Right ventricle myocardium superior (tissue), 1 donor: ENCODE data around the gene TBC1D5. TPM values are rescaled to one million over a fixed set of nuclear protein-coding genes. Genes with fewer than 3 reads are reported as not detected.

Experiments
- ATAC-seq: fragments of 200-7000 bp; cut with Tn5 transposase; one replicate; pipeline ENCODE4 v1.9.1; 2020; ENCODE audit warnings: mild to moderate bottlenecking; ENCODE audit not compliant: poor library complexity
- DNase-seq: peaks from one replicate; pipeline ENCODE4 v3.0.0-alpha.2; 2020
- intact Hi-C: fragments of 100-400 bp; cut with DNase I; formaldehyde crosslinking; loops from one replicate; pipeline ENCODE4 v1.11.2; 2022
- total RNA-seq: library from RNA; stranded (reverse); fragmentation: NEBNext Ultra II Directional; extraction: Animal tissue kit (Norgen Biotek cat#: 25700); gene quantifications from one replicate; pipeline ENCODE4 v1.2.1, GENCODE V29; 2021
- donor health status: DM: no; HTN: yes; CAD: no; lungs with severe emphysema.

The TBC1D5 gene
- total RNA-seq, 1 donor from 2014 or later: 28.2 TPM

DNA sequence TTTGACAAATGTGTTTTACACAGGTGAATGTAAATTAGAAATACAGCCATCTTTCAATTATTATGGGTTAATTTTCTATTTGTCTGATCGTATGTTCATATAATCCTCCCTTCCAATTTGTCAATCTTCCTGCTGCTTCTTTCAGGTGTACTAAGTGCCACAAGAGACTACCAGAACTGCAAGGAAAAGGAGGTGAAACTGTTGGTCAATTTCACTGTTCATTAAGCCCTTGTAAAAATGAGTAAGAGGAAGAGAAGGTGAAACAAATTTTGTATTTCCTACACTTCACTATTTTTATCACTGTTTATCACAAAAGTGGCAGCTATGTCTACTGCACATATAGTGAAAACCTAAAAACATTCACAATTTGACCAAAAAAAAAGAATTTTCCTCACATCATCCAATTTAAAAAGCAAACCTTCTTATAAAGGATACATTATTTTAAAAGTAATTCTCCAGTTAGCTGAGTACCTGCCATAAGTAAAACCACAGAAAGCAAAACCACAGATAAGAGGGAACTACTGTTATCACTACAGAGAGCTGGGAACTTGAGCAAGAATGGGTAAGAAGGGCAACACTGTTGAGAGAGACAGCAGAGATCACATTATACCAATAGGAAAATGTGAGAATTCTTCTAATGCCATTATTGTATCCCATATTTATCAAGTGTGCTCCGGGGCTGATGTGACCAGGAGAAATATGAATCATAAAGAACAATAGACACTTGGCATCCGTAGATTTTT lies 163.0 kb downstream of the TBC1D5 start:
- ATAC-seq (no peak), DNase-seq (no peak)
- intact Hi-C loops: no loop called here

DNA sequence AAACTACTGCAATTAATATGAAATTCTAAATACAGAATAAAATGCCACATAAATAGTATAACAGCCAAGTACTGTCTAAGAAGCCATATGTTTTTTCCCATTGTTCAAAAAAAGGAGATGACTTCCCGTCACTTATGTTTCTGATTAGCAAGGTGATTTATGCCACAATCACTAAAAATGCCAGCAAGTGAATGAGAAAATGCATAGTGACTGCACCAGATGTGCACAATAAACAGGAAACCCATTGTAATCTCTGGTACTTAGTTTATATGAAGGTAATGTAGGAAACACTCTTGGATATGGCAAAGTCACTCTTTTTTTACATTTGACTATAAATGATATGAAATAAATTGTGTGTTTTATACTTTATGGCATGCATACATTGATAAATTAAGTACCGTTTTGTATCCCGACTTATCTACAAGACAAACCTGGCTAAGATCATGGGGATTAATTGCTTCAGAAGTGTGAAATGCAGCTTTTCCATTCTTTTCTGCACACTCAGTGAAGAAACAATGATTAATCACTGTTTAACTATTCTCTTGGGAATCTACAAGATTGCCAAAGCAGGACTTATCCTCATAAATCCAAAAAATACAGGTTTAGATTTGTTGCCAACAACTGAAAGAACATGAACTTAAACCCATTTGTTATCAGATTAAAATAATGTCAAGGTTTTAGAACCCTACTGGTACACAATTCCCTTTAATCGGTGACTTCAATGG lies 164.5 kb downstream of the TBC1D5 start:
- ATAC-seq: no peak
- DNase-seq: no peak
- intact Hi-C loops: no loop called here

DNA sequence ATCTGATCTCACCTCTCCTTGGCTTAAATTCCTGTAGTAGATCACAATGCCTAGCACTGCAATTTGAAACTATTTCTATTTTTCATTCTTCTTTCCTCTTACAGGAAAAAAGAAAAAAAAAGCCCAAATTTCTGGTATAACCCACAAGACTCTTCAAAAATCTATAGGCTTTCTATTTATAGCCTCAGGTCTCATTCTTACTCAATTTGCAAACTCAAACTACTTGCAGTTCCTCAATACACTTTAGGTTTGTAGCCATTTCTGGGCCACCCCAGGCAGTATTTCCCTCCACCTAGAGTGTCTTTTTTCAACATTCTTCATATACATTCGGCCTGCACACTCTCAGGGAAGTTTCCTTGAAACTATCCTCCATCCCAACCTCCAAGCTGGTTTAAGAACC lies 169.0 kb downstream of the TBC1D5 start:
- DNase-seq (no peak), ATAC-seq (no peak)
- intact Hi-C loops: no loop called here

DNA sequence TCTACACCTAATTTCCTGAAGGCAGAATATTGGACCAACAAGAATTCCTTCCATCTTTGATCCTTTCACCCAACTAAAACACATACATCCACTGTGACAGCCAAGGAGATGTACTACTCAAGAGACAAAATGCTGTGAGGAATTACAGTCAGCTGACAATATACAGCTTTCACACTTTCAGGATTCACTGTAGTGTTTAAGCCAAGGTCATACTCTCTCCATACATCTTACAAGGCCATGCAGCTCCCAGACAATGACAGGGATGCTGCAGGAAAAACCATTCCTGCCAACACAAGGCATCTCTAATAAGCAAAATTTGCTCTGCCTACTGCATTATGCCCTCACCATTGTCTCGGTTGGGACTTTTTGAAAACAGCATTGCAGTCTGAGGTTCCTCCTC lies 170.7 kb downstream of the TBC1D5 start:
- ATAC-seq (no peak), DNase-seq (no peak)
- intact Hi-C loops: no loop called here

DNA sequence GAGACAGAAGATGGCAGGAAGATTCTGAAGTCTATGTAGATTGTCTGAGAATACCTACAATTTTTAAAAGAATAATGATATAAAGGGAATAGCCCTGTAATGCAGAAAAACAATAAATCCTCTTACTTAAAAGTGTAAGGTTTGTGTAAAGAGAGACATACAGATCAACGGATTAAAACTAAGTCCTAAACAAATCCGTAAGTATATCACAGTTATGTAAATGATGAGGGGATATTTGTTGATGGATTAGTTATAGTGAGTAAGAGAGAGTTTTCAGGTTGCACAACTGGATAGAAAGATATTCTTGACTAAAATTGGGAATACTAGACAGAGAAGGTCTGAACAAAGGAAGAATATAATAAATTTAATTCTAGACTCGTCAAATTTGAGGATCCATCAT lies 179.6 kb downstream of the TBC1D5 start:
- intact Hi-C loops: no loop called here

DNA sequence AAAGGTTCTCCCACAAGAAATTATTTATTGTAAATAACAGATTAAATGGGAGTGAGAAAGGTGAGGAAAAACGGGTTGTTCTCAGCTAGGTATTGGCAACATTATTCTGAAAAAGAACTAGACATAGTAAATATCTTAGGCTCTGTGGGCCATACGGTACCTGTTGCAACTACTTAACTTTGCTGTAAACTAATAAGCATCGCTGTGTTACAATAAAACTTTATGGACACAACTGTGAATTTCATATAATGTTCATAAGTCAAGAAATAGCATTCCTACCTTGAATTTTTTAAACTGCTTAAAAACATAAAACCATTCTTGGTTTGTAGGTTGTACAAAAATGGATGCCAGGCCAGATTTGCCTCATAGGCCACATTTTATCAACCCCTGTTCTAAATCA lies 183.9 kb downstream of the TBC1D5 start:
- intact Hi-C loops: no loop called here
- DNase-seq: no peak
- no peak for ATAC-seq

More for the DNA sequence above, 179.6 kb downstream of the TBC1D5 start:
- DNase-seq (no peak), ATAC-seq (no peak)

DNA sequence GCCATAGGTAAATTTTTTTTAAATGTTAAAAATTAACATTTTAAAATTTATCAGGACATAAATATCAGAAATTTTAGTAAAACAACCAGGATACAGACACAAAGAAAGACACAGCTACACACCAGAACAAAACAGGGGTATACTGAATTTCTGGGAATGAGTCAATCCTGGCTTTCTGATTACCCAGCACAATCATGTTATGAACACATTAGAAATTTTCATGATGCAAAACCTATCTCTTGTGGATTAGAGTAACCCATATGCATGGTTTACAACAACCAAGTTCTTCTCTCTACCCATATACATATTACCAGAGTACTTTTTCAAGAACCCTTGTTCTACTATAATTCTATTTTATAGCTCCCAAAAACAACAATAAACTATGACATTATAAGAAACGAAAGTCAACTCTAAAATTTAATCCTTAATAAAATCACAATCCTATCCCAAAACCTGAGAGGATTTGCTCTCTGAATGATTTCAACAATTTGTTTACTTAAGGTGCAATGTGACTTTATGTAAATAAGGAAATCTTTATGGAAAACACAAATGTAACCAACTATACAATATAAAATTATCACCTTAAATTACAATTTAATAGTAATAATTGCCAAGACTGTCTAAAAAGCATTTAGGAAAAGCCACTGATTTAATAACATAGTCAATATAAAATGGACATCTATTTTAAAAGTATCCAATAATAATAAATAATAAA lies 184.5 kb downstream of the TBC1D5 start:
- intact Hi-C loops: no loop called here
- DNase-seq (no peak), ATAC-seq (no peak)

DNA sequence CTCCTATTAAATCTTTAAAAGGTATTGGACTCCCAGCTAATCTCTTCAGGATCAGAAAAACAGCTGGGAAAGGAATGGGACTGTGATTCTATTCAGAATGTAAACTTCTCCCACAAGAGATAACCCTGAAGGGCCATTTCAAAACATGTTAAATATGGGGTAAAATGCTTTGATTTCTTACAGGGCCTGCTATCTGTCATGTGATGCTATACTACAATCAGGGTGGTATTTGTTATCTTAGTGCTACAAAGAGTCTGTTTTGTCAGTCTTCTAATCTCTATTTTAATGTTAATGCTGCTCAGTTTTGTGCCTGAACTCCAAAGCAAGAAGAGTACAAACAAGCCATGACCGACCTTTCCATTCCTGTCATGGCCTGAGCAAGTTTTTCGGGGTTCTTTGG lies 186.9 kb downstream of the TBC1D5 start:
- intact Hi-C loops: no loop called here
- ATAC-seq: no peak
- DNase-seq: no peak

DNA sequence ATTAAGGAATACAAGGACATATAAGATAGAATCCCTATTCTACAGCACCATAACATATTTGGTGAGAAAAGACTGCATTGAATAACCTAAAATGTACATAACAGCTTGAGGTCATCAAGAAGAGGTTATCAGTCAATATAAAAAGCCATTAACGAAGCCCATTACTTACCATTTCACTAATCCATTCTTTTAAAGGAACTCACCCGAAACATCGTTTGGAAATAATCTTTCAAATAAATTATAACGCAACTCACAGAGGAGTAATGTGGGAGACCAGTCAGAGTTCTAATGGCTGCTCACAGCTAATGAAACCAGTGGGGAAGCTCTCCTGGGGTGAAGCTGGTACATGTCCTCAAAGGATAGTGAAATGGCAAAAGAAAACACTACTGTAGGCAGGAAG lies 188.4 kb downstream of the TBC1D5 start:
- intact Hi-C loops: no loop called here
- ATAC-seq (no peak), DNase-seq (no peak)

DNA sequence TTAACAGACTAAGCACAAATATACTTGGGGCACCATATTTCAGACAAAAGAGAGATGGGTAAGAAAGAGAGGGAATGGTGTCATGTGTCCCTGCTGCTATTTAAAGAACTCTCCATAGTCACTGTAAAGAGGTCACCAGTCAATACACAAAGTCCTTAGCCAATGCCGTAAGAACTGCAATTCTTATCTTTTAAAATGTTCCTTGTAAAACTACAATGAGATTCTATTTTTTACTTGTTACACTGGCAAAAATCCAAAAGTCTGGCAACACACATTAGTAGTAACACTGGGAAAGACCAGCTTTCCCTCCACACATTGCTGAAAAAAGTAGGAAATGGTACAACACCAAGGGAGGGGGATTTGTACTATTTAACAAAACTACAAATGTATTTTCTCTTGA lies 189.4 kb downstream of the TBC1D5 start:
- no peak for DNase-seq
- intact Hi-C loops: no loop called here
- peak; percentile 92 for ATAC-seq

DNA sequence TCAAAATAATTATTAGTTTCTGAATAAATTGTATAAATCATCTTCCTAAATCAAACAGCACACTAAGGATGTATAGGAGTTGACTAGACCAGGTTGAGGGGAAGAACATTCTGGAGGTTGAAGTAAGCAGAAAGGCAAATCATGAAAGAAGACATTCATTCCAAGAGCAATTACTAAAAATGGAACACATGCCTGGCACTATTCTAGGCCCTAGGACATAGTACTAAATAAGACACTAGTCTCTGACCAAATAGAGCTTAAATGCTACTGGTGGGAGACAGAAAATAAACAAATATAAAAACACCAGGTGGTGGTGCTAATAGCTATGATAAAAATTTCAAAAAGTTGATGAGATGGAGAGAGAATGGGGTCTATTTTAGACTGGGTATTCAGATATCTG lies 190.1 kb downstream of the TBC1D5 start:
- peak; percentile 28 for ATAC-seq
- intact Hi-C loops: no loop called here

DNA sequence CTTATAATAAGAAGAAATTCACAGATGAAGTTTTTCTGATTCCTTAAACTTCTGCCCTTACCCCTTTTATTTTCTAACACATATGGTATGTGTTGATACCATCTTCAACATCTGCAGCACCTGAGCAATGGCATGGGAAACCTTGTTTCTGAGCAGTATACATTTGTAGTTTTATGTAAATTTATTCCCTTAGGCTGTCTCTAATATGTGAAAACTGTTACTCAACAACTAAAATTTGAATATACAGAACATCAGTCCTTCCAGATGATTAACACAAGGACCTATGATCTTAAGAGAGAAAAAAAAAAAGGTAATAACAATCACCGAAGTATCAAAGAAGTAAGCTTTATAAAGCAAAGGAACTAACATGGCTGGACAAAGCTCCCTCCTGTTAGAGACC lies 190.5 kb downstream of the TBC1D5 start:
- intact Hi-C loops: no loop called here
- DNase-seq (no peak), ATAC-seq (no peak)

More for the DNA sequence above, 190.1 kb downstream of the TBC1D5 start:
- no peak for DNase-seq

DNA sequence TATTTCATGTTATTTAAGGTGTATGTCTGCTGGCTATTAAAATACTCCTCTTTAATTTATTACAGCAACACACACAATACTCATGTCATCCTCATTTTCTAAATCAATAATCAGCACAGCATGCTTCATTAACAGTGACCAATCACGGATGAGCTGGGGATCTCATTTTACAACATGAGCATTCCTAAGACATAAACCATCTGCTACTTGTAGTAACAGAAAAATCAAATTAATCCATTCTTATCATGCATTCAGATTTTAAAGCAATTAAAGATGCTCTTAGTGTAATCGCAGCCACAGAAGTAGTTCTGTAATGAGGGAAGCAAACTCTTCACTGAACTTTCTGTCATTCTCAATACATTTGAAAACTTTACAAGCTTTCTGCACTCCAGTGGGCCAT lies 191.1 kb downstream of the TBC1D5 start:
- intact Hi-C loops: no loop called here
- ATAC-seq: no peak
- no peak for DNase-seq

DNA sequence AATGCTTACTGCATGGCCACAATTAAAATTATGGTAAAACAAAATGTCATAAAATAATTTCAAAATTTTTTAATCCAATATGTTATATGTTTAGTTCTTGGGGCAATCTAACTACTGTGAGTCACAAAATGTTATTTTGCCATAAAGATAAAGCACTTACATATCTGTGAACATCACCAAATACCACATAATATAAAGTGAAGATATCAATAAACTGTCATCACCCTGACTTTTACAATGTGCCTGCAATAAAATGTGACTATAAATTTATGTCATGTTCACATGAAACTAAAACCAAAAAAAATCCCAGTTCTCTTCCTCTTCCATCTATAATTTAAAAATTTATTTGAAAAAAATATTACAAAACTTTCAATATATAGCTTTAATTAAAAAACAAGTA lies 191.8 kb downstream of the TBC1D5 start:
- intact Hi-C loops: no loop called here
- no peak for ATAC-seq

DNA sequence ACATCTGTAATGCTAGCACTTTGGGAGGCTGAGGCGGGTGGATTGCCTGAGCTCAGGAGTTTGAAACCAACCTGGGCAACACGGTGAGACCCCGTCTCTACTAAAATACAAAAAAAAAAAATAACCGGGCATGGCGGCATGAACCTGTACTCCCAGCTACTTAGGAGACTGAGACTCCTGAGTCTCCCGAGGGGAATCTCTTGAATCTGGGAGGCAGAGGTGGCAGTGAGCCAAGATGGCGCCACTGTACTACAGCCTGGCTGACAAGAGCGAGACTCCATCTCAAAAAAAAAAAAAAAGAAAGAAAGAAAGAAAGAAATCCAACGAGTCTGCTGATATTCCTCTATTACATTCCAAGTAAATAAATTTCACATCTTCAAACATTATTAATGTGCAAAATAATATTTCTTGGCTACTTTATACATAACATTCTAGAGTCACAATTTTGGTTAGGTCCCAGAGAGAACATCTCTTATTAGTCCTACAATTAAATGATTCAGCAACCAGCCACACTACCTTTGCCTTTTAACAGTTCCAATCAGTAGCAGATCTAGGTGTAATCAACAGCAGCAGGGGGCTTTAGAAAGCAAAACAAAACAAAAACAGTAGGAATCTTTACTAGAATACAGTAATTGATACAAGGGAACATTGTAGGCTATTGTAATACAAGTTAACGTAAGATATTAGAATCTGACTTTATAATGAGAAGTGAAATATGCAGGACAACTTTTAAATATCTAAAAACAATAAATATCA lies 195.8 kb downstream of the TBC1D5 start:
- no peak for ATAC-seq
- peak; percentile 49 for DNase-seq
- intact Hi-C loops: no loop called here

More for the DNA sequence above, 191.8 kb downstream of the TBC1D5 start:
- no peak for DNase-seq

DNA sequence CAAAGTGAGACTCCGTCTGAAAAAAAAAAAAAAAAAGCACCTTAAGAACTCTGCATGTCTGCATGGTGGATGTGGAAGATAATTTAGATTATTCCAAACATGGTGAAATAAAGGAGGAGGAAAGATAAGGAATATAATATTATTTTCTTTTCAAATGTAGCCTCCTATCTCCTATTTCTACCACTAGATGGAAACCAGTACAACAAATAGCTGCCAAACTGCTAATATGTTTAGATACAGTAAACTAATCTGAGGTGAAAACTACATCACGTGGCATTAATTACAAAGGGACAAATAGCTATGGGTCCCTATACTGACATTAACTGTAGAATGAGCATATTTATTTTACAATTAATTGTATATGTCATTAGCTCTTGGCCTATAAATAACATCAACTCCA lies 197.8 kb downstream of the TBC1D5 start:
- DNase-seq: no peak
- ATAC-seq: no peak
- intact Hi-C loops: no loop called here

DNA sequence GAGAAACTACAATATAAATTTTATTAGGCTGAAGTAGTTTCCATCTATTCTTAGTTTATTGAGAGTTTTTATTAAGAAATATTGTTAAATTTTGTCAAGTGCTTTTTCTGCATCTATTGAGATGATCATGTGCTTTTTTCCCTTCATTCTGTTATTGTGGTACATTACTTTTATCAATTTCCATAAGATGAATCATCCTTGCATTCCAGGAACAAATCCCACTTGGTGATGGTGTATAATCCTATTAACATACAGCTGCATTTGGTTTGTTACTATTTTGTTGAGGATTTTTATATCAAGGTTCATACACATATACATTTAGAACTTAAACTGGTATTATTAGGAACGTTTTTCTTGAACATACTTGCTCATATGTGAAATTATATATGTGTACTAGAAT lies 199.8 kb downstream of the TBC1D5 start:
- ATAC-seq: no peak
- intact Hi-C loops: no loop called here
- DNase-seq: no peak

DNA sequence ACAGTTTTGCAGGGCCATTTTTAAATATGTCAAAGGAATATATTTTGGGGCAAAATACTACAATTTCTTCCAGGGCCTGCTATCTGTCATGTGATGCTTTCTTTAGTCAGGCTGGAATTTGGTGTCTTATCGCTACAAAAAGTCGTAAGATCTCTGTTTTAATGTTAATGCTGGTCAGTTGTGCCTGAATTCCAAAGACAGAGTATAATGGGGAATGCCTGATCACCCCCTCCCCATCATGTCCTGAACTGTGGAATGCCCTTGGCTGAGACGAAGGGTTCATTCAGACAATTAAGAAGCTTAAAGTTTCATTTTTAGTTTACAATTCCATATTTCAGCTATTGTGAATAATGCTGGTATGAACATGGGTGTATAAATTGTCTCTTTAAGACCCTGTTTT lies 203.0 kb downstream of the TBC1D5 start:
- no peak for ATAC-seq
- no peak for DNase-seq
- intact Hi-C loops: no loop called here

DNA sequence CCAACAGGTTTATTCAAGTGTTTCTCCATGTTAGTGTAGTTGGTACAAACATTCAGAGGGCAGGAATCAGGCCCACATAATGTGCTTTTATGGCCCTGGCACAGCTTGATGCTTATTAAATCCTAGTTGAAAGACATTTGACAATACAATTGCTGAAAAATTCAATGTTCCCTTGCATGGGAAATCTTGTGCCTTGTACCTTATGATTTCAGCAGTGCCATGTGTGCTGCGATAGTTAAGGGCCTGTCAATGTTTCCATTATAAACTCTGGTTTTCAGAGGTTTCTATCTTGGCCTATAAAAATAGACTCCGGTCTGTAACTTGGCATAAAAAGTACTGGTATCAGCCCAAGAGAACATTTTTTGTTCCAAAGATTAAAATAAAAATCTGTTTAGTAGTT lies 207.2 kb downstream of the TBC1D5 start:
- intact Hi-C loops: no loop called here
- DNase-seq: no peak
- ATAC-seq: peak; percentile 55
